Esophagus muscularis mucosa (tissue), 4 donors: Measurements from ENCODE around the gene IQGAP1. TPM values are rescaled to one million over a fixed set of nuclear protein-coding genes. Genes with fewer than 3 reads are reported as not detected.

ENCODE experiments used
- DNase-seq: peaks from one replicate; pipeline ENCODE4 v3.0.0-alpha.2; 2017; ENCODE audit errors: extremely low spot score
- H3K27ac ChIP-seq, 4 donors: fragments of 200-600 bp; sonication (generic); replicated peaks in 1 of 4; 1 replicate in 3 of 4; 2 replicates in 1 of 4; pipeline ENCODE4 v1.5.1; 2016 to 2019; ENCODE audit warnings: mild to moderate bottlenecking in 1 of 4
- H3K27me3 ChIP-seq, 4 donors: fragments of 200-600 bp; sonication (generic); one replicate each; pipeline versions ENCODE4 v1.5.1 to v1.6.0; 2016 to 2019
- H3K36me3 ChIP-seq, 4 donors: fragments of 200-600 bp; sonication (generic); one replicate each; pipeline ENCODE4 v1.5.1; 2016 to 2019
- H3K4me1 ChIP-seq, 4 donors: fragments of 200-600 bp; sonication (generic); one replicate each; pipeline ENCODE4 v1.5.1; 2016 to 2019
- H3K4me3 ChIP-seq, 4 donors: fragments of 200-600 bp; sonication (generic); 1 replicate in 2 of 4; 2 replicates in 2 of 4; pipeline ENCODE4 v1.5.1; 2016 to 2019; ENCODE audit warnings: mild to moderate bottlenecking in 4 of 4, moderate library complexity in 1 of 4
- H3K9me3 ChIP-seq, 4 donors: fragments of 200-600 bp; sonication (generic); 1 replicate in 3 of 4; 2 replicates in 1 of 4; pipeline ENCODE4 v1.5.1; 2016 to 2019
- EP300 ChIP-seq: sonication (generic); formaldehyde crosslinking; IDR thresholded peaks from one replicate; pipeline ENCODE4 v1.6.1; 2017; ENCODE audit warnings: antibody characterized with exemption
- POLR2A ChIP-seq: fragments of 450-650 bp; IDR thresholded peaks from one replicate; pipeline ENCODE4 v1.6.1; 2017; ENCODE audit warnings: antibody characterized with exemption, moderate library complexity, mild to moderate bottlenecking, low read depth
- POLR2AphosphoS5 ChIP-seq, 2 donors: sonication (generic); formaldehyde crosslinking; IDR thresholded peaks; one replicate each; pipeline ENCODE4 v1.6.1; 2017; ENCODE audit warnings: antibody characterized with exemption in 2 of 2
- WGBS: methylation state at CpG from one replicate; pipeline ENCODE4 v1.1.5; 2018; 5-methylcytosine and 5-hydroxymethylcytosine counted together
- intact Hi-C: fragments of 100-400 bp; cut with DNase I; formaldehyde crosslinking; loops from one replicate; pipeline ENCODE4 v1.15.1; 2023
- total RNA-seq, 4 donors: library from RNA; depleted of rRNA; stranded (reverse); fragments of >200 nt; gene quantifications; one replicate each; pipeline versions ENCODE4 v1.1.0 to v1.2.1, GENCODE V29; 2016
- TF ChIP-seq, protein P1 (sequence below), 3 experiments: fragments of 200-600 bp in 2 of 3; fragments of 450-650 bp in 1 of 3; sonication (generic) in 2 of 3; IDR thresholded peaks; one replicate each; pipeline ENCODE4 v1.5.1; 2017 to 2019; ENCODE audit warnings: antibody characterized with exemption in 3 of 3, mild to moderate bottlenecking in 2 of 3, moderate library complexity in 1 of 3

The IQGAP1 gene
- total RNA-seq, 4 donors from 2014 or later: 212 to 293 (median 251) TPM

DNA sequence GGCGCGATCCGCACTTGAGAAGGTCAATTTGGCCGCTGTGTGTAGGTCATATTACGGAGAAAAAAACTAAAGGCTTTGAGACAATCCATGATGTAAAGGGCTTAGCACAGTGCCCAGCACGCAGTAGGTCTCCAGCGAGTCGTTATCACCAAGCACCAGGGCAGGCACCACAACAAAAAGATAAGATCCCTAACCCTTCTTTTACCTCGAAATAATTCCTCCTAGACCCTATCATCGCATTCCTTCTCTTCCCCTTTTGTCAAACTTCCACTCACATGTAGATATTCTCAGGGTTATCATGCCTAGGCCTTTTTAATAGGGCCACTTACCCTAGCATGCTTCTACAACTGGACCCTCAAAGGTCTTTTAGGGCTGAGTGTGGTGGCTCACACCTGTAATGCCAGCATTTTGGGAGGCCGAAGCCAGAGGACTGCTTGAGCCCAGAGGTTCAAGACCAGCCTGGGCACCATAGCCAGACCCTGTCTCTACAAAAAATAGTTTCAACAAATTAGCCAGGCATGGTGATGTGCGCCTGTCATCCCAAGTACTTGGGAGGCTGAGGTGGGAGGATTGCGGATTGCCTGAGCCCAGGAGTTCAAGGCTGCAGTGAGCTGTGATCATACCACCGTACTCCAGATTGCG, 22.5 kb upstream of the IQGAP1 start:
- DNase-seq: no peak
- intact Hi-C loops: no loop called here
- TF ChIP-seq POLR2AphosphoS5 (IDR thresholded peaks at IDR 0.05) (no peak), POLR2A (no peak), EP300 (no peak)
- TF ChIP-seq, protein P1, sequence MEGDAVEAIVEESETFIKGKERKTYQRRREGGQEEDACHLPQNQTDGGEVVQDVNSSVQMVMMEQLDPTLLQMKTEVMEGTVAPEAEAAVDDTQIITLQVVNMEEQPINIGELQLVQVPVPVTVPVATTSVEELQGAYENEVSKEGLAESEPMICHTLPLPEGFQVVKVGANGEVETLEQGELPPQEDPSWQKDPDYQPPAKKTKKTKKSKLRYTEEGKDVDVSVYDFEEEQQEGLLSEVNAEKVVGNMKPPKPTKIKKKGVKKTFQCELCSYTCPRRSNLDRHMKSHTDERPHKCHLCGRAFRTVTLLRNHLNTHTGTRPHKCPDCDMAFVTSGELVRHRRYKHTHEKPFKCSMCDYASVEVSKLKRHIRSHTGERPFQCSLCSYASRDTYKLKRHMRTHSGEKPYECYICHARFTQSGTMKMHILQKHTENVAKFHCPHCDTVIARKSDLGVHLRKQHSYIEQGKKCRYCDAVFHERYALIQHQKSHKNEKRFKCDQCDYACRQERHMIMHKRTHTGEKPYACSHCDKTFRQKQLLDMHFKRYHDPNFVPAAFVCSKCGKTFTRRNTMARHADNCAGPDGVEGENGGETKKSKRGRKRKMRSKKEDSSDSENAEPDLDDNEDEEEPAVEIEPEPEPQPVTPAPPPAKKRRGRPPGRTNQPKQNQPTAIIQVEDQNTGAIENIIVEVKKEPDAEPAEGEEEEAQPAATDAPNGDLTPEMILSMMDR (IDR thresholded peaks at IDR 0.05): no peak
- Histone ChIP-seq H3K27ac (no peak overlapping the region), H3K9me3 (no peaks in the 10 kb centered on the region), H3K4me1 (peaks cover 23 to 55% (median 53%) of the 10 kb centered on the region in 4 donors), H3K36me3 (peaks cover 0 to 6% (median under 1%) of the 10 kb centered on the region in 4 donors), H3K4me3 (no peak overlapping the region), H3K27me3 (no peaks in the 10 kb centered on the region)
- 92% methylated on average over 15 of the region's 15 CpGs for WGBS

DNA sequence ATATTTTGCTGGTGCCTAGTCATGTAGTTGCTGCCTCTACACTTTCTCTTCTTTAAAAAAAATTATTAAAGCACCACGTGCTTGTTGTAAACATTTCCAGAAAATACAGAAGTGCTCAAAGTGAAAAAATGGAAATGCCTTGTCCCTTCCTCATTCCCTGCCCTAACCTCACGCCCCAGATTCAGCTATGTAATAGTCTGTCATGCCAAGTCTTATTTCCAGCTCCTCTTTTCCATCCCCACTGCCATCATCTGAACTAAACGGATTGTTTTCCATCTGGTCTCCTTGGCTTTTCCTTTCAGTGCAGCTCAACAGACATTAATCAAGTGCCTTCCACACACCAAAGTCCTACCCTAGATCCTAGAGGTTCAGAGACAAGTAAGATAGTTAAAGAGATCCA, 20.5 kb upstream of the IQGAP1 start:
- Histone ChIP-seq H3K4me3 (no peak overlapping the region), H3K36me3 (no peaks in the 10 kb centered on the region), H3K9me3 (no peaks in the 10 kb centered on the region), H3K27me3 (no peaks in the 10 kb centered on the region), H3K4me1 (peaks cover 15 to 42% (median 40%) of the 10 kb centered on the region in 4 donors), H3K27ac (peak overlapping the region; percentile 65 to 77 (median 77))
- 18% methylated on average over 3 of the region's 3 CpGs for WGBS
- intact Hi-C loops: no loop called here
- TF ChIP-seq, protein P1 (IDR thresholded peaks at IDR 0.05): no peak
- TF ChIP-seq EP300 (no peak), POLR2A (no peak), POLR2AphosphoS5 (IDR thresholded peaks at IDR 0.05) (peak in 1 of 2 donors; percentile 31)
- DNase-seq: no peak

DNA sequence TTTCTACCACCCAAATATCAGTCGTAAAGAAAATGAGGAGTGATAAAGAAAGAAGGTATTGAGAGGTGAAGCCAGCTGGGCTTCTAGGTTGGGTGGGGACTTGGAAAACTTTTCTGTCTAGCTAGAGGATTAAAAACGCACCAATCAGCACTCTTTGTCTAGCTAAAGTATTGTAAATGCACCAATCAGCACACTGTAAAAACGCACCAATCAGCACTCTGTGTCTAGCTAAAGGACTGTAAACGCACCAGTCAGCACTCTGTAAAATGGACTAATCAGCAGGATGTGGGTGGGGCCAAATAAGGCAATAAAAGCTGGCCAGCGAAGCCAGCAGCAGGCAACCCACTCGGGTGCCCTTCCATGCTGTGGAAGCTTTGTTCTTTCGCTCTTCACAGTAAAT, 13.0 kb upstream of the IQGAP1 start:
- TF ChIP-seq, protein P1 (IDR thresholded peaks at IDR 0.05): no peak
- TF ChIP-seq POLR2A (no peak), EP300 (no peak), POLR2AphosphoS5 (IDR thresholded peaks at IDR 0.05) (no peak)
- no peaks in the 10 kb centered on the region for H3K27me3 ChIP-seq
- 98% methylated on average over 7 of the region's 7 CpGs for WGBS
- intact Hi-C loops: no loop called here
- H3K4me1 ChIP-seq: peaks cover 0 to 6% (median 0%) of the 10 kb centered on the region in 4 donors
- DNase-seq: no peak
- H3K36me3 ChIP-seq: no peaks in the 10 kb centered on the region
- no peak overlapping the region for H3K4me3 ChIP-seq
- H3K27ac ChIP-seq: no peak overlapping the region
- peaks cover 0 to 10% (median 4%) of the 10 kb centered on the region in 4 donors for H3K9me3 ChIP-seq

DNA sequence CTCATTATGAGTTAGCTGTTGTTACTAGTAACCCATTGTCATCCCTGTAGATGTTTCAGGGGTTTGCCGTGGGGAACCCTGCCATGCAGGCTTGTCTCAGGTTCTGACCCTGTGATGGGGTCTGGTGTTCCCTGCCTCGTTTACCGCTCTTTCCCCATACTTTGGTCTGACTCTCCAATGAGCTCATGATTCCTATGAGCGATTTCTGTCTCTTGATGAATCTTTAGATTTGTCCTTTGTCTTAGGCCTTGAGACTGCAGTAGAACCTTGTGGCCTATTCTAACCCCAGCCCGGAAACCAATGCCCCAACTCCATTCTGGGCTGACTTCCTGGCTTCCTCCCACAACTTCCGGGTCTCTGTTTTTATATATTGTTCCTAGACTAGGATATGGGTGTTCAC, 11.3 kb upstream of the IQGAP1 start:
- 65% methylated on average over 6 of the region's 6 CpGs for WGBS
- intact Hi-C loops: no loop called here
- DNase-seq: no peak
- TF ChIP-seq POLR2A (no peak), EP300 (no peak), POLR2AphosphoS5 (IDR thresholded peaks at IDR 0.05) (no peak)
- TF ChIP-seq, protein P1 (IDR thresholded peaks at IDR 0.05): no peak
- Histone ChIP-seq H3K36me3 (no peaks in the 10 kb centered on the region), H3K27ac (no peak overlapping the region), H3K9me3 (peaks cover 0 to 11% (median 4%) of the 10 kb centered on the region in 4 donors), H3K4me1 (peaks cover 0 to 6% (median 0%) of the 10 kb centered on the region in 4 donors), H3K27me3 (no peaks in the 10 kb centered on the region), H3K4me3 (no peak overlapping the region)
